HG03469 (cell line): ENCODE data around the gene SERPINH1.

ENCODE experiments used
- ATAC-seq: cut with Tn5 transposase; IDR thresholded peaks from one replicate; pipeline ENCODE4 v1.9.1; 2021; ENCODE audit warnings: mild to moderate bottlenecking, moderate library complexity, moderate number of reproducible peaks; ENCODE audit not compliant: unreplicated experiment

SERPINH1 gene

DNA sequence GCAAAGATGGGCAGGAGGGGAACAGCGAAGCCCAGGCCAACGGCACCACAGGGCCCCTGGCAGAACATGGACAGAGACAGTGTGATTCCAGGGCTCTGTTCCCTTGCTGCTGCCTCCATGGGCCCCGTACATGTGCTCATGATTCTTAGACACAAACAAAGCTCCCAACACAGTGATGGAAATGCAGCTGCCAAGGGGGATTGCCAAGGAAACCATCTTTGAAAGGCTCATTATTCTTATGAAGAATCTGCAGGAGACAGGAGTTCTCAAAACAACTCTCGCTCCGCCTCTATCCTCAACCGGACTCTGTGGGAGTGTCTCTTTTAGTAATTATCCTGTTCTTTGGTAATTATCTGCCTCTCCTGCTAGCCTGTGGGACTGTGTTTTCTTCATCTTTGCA, 32.2 kb downstream of the SERPINH1 start:
- no peak for ATAC-seq

DNA sequence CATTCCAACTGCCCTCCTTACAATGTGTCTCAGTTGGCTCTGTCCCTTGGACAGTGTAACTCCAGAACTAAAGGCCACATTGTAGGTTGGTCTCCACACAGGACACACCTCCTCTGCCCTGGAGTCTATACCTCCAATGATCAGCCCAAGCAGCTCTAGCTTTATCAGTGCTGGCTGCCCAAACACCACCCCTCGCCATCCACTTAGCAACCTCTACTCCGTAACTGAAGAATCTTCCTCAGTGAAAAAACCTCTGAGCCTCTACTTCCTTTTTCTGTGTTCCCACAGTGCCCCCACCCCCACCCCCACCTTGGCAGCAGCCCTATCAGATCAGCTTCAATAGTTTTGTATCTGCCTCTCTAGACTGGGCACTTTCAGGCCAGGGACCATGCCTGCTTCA, 33.4 kb downstream of the SERPINH1 start:
- no peak for ATAC-seq

DNA sequence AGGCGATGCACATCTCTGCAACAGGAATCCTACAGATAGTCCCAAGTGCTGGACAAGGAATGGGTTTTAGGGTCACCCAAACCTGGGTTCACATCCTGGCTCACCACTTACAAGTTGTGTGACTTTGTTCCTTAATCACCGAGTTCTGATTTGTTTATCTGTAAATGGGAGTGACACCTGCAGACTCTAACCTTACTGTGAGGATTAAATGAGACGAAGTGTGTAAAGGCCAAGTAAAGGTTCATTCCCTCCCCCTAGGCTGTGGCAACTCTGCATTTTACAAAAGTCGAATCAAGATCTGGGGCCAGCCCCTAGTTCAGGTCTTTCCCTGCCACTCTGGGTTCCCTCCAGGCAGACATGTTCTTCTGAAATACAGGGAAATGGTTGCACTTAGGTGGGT, 34.9 kb downstream of the SERPINH1 start:
- no peak for ATAC-seq

DNA sequence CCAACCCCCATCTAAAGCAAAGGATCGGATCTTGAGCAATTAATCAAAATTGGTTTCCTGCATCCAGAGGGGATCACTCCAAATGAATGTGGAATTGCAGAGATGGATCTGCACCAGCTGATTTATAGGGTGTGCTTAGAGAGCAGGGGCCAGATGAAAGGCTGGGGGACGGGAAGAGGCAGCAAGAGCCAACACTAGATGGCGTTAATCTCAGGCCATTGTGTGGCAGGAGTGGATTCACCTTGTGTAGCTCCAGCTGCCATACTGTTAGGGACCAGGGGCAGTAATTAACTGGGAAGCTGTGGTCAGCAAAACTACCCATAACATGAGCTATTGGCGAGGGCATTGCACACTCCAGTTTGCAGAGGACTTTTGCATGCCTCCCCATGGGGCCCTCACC, 35.6 kb downstream of the SERPINH1 start:
- no peak for ATAC-seq

DNA sequence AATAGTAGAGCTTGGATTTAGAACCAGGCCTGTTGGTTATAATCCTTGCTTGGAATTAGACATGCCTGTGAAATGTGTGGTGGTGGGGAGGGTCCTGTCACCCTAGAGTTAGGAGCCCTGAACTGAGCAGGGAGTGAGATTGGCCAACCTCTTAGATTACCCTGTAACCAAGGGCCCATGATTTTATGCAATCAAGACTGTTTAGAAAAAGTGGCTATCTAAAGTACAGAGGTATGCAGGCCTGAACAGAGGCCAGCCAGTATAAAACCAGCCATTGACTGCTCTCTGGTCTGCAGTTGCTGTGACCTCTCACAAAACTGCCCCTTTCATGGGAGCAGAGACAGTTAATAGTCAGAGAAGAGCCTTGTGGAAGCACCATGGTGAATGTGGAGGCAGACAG, 36.2 kb downstream of the SERPINH1 start:
- no peak for ATAC-seq

DNA sequence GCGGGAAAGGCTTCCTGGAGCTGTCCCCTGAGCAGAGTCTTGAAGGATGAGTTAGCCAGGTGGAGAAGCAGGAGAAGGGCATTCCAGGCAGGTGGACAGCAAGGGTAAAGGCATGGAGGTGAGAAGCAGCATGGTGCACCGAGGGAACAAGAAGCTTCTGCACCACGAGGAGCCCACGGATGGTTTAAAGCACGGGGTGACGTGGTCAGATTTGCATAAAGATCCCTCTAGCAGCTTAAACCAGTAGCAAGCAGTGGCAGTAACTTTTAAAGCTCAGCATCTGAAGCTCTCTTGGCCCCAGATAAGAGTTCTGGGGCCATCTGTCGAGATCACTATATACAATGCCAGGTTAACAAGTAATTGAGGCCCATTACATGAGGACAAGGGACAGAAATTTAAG, 36.8 kb downstream of the SERPINH1 start:
- ATAC-seq, result no peak

DNA sequence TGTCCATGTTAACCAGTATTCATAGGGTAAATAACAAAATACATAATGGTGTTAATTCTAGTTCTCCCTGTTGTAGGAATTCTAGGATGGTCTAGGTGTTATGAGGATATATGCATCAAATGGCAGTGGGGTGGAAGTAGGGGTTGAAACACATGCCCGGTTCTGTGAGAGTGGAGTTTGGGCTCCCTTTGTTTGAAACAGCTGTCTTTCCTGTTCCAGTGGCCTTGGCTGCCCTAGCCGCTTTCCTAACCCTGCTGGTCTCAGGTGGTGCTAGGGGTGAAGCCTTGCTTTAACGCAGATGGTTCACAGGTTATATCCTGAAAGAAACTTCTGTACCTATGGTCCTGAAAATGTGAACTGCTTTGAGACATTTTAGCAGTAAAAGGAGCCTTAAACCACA, 38.3 kb downstream of the SERPINH1 start:
- no peak for ATAC-seq

DNA sequence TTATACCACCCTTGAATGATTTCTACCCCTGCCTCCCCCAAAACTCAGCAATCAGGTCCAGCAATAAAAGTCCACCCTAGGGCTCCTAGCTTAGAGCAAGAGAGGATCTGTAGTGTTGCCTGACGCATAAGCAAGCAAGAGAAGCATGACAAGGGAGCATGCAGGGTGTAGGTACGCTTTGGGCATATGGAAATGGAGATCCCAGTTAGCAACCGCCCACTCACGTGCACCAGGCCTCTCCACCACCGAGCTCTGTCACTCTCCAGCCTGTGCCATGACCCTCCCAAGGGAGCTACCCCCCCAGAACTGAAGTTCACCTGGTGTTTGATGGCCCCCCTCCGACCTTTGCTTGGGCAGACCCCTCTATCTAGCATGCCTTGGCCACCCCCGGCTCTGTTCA, 39.4 kb downstream of the SERPINH1 start:
- ATAC-seq, result no peak

DNA sequence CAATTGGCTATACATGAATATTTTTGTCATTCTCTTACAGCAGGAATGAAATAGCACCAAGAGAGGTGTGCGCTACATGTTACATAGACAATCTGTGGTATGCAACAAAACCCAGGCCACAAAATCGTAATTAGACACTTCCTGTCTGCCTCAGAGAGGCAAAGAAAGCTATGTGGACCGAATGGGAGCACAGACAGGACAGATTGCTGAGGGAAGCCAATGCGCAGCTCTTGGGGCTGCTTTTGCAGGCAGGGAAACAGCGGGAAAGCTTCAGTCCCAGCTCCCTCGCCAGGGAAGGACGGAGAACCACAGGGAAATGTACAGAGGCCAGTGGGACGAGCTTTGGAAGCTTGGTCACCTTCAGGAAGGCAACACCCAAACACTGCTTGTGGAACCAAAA, 40.9 kb downstream of the SERPINH1 start:
- ATAC-seq, result no peak

DNA sequence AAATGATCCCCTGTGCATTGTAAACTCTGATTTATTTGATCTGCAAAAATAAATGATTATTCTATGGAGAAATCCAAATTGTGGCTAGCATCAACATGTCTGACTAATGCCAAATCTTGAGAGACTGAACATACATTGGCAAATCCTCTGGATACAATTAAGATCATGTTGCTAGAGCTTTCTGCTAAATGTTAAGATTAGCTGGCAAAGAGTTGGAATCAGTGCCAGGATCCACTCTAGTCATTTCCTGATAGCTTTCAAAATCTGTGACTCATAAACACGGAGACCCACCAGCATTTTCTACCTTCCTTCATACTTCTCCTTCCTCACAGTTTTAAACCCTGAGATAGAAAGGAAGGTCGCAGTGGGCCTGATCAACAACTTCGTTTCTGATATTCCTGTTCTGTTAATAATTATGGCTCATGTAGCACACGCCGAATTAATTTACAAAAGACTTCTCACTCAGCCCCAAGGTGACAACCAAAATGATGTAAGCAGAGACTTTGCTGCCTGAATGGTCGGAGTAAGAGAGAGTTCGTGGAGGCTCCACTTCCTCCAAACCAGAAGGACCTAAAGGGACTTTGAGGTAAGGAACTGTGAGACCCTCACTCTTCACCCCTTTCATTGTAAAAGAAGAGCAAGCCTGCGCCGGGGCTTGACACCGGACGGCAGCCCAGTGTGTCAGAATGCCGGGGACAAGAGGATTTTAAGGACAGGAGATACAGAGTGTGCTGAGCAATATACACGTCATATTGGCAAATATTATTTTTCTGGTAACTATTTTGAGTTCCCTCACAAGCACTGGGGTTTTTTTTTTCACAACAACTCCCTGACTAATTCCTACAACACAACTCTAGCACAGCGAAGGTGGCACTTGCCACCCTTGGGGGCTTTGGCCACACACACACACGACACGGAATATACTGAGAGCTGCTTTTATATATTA, 42.0 kb downstream of the SERPINH1 start:
- ATAC-seq, result no peak

DNA sequence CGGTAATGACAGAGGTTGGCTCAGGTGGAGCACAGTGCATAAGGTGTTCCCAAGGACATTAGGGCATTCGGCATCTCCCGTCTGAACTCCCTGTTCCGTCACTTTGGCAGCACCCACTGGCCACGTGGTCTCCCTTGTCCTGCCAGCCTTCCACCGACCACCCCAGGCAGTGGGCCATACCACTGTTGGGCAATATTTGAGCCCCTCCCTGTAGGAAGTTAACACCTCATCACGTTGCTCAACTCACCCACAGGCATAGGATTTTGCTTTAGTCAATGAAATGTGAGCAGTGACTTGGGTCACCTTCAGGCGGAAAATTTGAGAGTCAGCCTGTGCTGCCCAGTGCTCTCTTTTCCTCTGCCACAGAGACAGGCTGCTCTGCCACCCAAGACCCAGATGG, 44.0 kb downstream of the SERPINH1 start:
- ATAC-seq, result no peak

DNA sequence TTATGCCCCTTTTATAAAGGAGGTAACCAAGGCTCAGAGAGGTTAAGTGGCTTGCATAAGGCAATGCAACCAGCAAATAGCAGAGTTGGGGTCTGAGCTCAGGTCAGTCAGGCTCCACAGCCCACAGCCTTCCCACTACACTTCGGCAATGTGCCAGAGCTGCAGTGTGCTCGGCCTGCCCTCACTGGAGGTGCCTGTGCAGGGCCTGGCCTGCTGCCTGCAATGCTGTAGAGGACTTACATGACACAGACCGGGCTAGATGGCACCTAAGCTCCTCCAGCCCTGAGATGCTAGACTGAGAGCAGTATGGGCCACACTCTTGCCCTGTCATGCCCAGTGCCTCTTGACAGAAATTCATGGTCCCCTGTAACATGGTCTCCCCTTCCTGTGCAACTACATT, 49.8 kb downstream of the SERPINH1 start:
- no peak for ATAC-seq

DNA sequence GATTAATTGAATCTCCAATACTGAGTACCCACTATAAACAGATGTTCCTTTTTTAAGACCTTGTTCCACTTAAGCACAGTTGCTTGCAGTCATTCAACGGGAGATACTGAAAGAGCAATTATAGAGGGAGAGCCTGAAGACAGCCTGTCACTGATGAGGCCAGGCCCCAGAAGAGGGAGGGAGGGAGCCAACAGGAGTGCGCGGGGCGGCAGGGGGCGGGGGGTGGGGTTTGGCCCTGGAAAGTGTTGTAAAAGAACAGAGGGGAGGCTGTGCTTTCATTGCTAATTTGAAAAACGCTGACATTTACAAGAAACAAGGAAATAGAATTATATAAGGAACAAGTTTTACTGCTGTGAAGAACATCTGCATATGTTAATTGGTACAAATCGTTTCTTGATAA, 53.7 kb downstream of the SERPINH1 start:
- no peak for ATAC-seq

DNA sequence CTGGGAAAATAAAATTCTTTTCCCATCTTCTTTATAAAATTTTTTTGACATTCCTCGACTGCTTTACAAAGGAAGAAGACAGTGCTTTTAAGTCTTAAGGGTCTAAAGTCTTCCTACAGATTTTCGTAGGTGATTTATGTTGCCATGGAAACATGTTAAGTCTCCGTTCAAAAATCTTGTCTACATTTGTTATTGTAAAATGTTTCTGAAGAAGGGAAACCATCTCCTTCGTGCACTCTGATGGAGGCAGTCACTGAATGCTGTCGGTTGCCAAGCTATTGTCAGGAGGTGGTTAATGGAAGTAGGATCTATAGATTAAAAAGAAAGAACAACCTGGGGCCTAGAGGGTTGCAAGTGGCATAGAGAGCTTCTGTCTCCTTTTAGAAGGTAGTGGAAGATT, 54.2 kb downstream of the SERPINH1 start:
- no peak for ATAC-seq
